ENCODE measurements around the gene CCDC88A. TPM values are rescaled to one million over a fixed set of nuclear protein-coding genes. Genes with fewer than 3 reads are reported as not detected.
"Not testable (repeated sequence)": the region's sequence is repeated elsewhere in the genome, so short reads cannot be mapped to it uniquely, and the experiment has no call there.

The CCDC88A gene
- total RNA-seq, 1 experiment from 2014 or later: 12.3 TPM

DNA sequence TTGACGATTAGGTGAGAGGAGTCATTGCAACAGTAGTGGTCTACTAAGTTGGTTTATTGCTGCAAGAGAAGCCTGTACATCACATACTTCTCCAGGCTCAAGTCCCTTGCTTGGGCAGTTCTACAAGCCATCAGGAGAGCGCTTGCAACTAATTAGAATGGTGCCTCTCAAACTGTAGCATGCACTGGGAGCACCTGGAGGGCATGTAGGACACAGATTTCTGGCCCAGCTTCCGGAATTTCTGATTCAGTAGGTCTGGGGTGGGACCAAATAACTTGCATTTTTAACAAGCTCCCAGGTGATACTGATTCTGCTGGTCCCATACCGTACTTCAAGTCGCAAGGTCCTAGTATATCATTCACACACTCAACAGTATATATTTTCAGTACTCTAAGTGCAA is 34.5 kb upstream of the CCDC88A start:
- H3K4me2 ChIP-seq: no peak overlapping the region
- POLR2A ChIA-PET (ENCODE audit: unreplicated experiment): interaction anchor here (0.7 kb wide), 1 partner anchor 56 kb away, joined by 8 read pairs; no protein-coding TSS in a partner anchor

DNA sequence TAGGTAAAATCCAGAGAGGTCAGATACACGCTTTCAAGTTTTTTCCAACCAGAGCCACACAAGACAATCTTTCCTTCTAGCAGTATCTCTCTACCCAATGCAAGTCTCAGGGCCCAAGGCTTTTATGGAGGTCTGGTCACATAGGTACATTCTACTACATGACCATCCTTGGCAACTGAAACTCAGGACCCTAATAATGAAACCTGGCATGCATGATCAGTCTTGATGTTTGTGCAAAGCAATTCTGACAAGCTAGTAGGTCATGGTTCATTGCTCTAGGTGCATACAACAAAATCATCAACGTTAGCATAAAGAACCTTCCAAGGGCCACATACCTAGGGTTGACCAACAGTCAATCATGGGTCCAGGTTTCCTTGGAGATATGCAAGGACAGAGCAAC is 33.2 kb upstream of the CCDC88A start:
- H4K20me1 ChIP-seq (ENCODE audit: insufficient read depth): no peaks in the 10 kb centered on the region
- ChIA-PET CTCF (no interaction called here), POLR2A (ENCODE audit: unreplicated experiment) (no interaction called here)
- H3K4me1 ChIP-seq (replicated peaks; ENCODE audit: insufficient read depth): no peaks in the 10 kb centered on the region
- H3K79me2 ChIP-seq (ENCODE audit: low read depth): no peaks in the 10 kb centered on the region
- intact Hi-C loops (cut with micrococcal nuclease; ENCODE audit: unreplicated experiment): no loop called here
- no peak overlapping the region for H3K27ac ChIP-seq
- no peak overlapping the region for H2AFZ ChIP-seq
- TF ChIP-seq EZH2 (IDR thresholded peaks at IDR 0.05; ENCODE audit: low read depth): no peak
- TF ChIP-seq, protein P1, sequence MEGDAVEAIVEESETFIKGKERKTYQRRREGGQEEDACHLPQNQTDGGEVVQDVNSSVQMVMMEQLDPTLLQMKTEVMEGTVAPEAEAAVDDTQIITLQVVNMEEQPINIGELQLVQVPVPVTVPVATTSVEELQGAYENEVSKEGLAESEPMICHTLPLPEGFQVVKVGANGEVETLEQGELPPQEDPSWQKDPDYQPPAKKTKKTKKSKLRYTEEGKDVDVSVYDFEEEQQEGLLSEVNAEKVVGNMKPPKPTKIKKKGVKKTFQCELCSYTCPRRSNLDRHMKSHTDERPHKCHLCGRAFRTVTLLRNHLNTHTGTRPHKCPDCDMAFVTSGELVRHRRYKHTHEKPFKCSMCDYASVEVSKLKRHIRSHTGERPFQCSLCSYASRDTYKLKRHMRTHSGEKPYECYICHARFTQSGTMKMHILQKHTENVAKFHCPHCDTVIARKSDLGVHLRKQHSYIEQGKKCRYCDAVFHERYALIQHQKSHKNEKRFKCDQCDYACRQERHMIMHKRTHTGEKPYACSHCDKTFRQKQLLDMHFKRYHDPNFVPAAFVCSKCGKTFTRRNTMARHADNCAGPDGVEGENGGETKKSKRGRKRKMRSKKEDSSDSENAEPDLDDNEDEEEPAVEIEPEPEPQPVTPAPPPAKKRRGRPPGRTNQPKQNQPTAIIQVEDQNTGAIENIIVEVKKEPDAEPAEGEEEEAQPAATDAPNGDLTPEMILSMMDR (conservative IDR thresholded peaks at IDR 0.05): no peak
- H3K9me2 ChIP-seq (ENCODE audit: insufficient read depth): no peaks in the 10 kb centered on the region
- no TSS peak for BruUV-seq (replicated peaks)
- H3K9me3 ChIP-seq (ENCODE audit: insufficient read depth, low read depth): no peaks in the 10 kb centered on the region
- no peaks in the 10 kb centered on the region for H3K36me3 ChIP-seq (ENCODE audit: low read depth)
- no peaks in the 10 kb centered on the region for H3F3A ChIP-seq (ENCODE audit: insufficient read depth, low read depth)
- no peak for DNase-seq
- no peak overlapping the region for H3K4me2 ChIP-seq
- H3K27me3 ChIP-seq (ENCODE audit: insufficient read depth, low read depth): no peaks in the 10 kb centered on the region
- no peak overlapping the region for H3K4me3 ChIP-seq

More for the DNA sequence above, 34.5 kb upstream of the CCDC88A start:
- H3K27ac ChIP-seq: no peak overlapping the region
- no peaks in the 10 kb centered on the region for H4K20me1 ChIP-seq (ENCODE audit: insufficient read depth)
- no peak overlapping the region for H2AFZ ChIP-seq
- intact Hi-C loops (cut with micrococcal nuclease; ENCODE audit: unreplicated experiment): no loop called here
- no TSS peak for BruUV-seq (replicated peaks)
- no peak for DNase-seq
- no peaks in the 10 kb centered on the region for H3K27me3 ChIP-seq (ENCODE audit: insufficient read depth, low read depth)
- no peaks in the 10 kb centered on the region for H3K36me3 ChIP-seq (ENCODE audit: low read depth)
- TF ChIP-seq, protein P1 (conservative IDR thresholded peaks at IDR 0.05): no peak
- TF ChIP-seq EZH2 (IDR thresholded peaks at IDR 0.05; ENCODE audit: low read depth): no peak
- CTCF ChIA-PET: interaction anchor here (0.6 kb wide), 1 partner anchor 793 kb away, joined by 3 read pairs; no protein-coding TSS in a partner anchor
- H3K9me2 ChIP-seq (ENCODE audit: insufficient read depth): no peaks in the 10 kb centered on the region
- H3F3A ChIP-seq (ENCODE audit: insufficient read depth, low read depth): no peaks in the 10 kb centered on the region
- H3K9me3 ChIP-seq (ENCODE audit: insufficient read depth, low read depth): no peaks in the 10 kb centered on the region
- H3K4me3 ChIP-seq: no peak overlapping the region
- no peaks in the 10 kb centered on the region for H3K4me1 ChIP-seq (replicated peaks; ENCODE audit: insufficient read depth)
- H3K79me2 ChIP-seq (ENCODE audit: low read depth): no peaks in the 10 kb centered on the region

DNA sequence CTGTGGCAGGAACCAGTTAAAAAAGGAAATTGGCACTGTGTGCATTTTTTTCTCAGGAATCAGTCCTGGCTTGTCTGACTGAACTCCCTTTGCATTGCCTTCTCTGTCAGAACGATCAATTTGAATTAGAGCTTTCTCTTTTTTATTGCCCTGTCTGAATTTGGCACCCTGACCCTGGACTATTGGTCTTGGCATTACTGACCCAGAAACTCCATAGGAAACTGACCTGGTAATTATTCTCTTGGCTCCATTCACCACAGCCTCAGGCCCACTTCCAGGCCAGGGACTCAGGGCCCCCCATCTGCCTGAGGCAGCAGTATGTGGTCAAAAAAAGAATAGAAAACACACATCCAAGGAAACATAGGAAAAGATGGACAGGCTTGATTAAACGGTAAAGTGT is 32.0 kb upstream of the CCDC88A start:
- Histone ChIP-seq H2AFZ (no peak overlapping the region), H3K36me3 (ENCODE audit: low read depth) (no peaks in the 10 kb centered on the region), H3K79me2 (ENCODE audit: low read depth) (no peaks in the 10 kb centered on the region), H3K4me1 (replicated peaks; ENCODE audit: insufficient read depth) (no peaks in the 10 kb centered on the region), H3K4me2 (no peak overlapping the region), H3K9me2 (ENCODE audit: insufficient read depth) (no peaks in the 10 kb centered on the region), H3F3A (ENCODE audit: insufficient read depth, low read depth) (no peaks in the 10 kb centered on the region), H3K27ac (no peak overlapping the region), H3K4me3 (no peak overlapping the region), H3K9me3 (ENCODE audit: insufficient read depth, low read depth) (no peaks in the 10 kb centered on the region), H3K27me3 (ENCODE audit: insufficient read depth, low read depth) (no peaks in the 10 kb centered on the region), H4K20me1 (ENCODE audit: insufficient read depth) (no peaks in the 10 kb centered on the region)
- ChIA-PET CTCF (no interaction called here), POLR2A (ENCODE audit: unreplicated experiment) (no interaction called here)
- intact Hi-C loops (cut with micrococcal nuclease; ENCODE audit: unreplicated experiment): no loop called here
- DNase-seq: no peak
- no TSS peak for BruUV-seq (replicated peaks)
- no peak for TF ChIP-seq EZH2 (IDR thresholded peaks at IDR 0.05; ENCODE audit: low read depth)
- TF ChIP-seq, protein P1 (conservative IDR thresholded peaks at IDR 0.05): no peak

DNA sequence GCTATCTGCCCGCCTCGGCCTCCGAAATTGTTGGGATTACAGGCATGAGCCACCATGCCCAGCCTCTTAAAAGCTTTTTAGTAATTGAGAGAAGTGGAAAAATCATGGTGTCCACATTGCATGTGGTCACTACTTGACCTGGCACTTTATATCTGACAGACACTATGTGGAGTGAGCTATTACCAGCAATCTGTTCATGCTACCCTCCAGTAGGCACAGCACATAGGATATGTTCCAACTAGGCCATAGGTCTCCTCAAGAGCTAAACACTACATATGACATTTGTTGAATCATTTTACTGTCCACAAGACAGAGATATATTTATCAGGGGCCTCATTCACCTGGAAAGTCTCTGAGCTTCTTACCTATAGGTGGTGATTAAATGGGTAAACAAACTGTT is 30.4 kb upstream of the CCDC88A start:
- H3K4me1 ChIP-seq (replicated peaks; ENCODE audit: insufficient read depth); POLR2A ChIA-PET (ENCODE audit: unreplicated experiment); H3K4me3 ChIP-seq; H2AFZ ChIP-seq; DNase-seq; intact Hi-C loops (cut with micrococcal nuclease; ENCODE audit: unreplicated experiment); H3K36me3 ChIP-seq (ENCODE audit: low read depth); H4K20me1 ChIP-seq (ENCODE audit: insufficient read depth); BruUV-seq (replicated peaks); H3K27me3 ChIP-seq (ENCODE audit: insufficient read depth, low read depth); H3K4me2 ChIP-seq; H3K79me2 ChIP-seq (ENCODE audit: low read depth); CTCF ChIA-PET; H3F3A ChIP-seq (ENCODE audit: insufficient read depth, low read depth); H3K27ac ChIP-seq; H3K9me2 ChIP-seq (ENCODE audit: insufficient read depth); H3K9me3 ChIP-seq (ENCODE audit: insufficient read depth, low read depth): not testable (repeated sequence)

DNA sequence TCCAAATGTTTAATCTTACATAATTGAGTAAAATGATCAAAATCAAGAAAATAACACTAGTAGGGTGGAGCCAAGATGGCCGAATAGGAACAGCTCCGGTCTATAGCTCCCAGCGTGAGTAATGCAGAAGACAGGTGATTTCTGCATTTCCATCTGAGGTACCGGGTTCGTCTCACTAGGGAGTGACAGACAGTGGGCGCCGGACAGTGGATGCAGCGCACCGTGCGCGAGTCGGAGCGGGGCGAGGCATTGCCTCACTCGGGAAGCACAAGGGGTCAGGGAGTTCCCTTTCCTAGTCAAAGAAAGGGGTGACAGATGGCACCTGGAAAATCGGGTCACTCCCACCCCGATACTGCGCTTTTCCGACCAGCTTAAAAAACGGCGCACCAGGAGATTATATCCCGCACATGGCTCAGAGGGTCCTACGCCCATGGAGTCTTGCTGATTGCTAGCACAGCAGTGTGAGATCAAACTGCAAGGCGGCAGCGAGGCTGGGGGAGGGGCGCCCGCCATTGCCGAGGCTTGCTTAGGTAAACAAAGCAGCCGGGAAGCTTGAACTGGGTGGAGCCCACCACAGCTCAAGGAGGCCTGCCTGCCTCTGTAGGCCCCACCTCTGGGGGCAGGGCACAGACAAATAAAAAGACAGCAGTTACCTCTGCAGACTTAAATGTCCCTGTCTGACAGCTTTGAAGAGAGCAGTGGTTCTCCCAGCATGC is 22.5 kb upstream of the CCDC88A start:
- H3F3A ChIP-seq (ENCODE audit: insufficient read depth, low read depth); H3K27ac ChIP-seq; H3K79me2 ChIP-seq (ENCODE audit: low read depth); H3K4me2 ChIP-seq; H3K9me2 ChIP-seq (ENCODE audit: insufficient read depth); H3K36me3 ChIP-seq (ENCODE audit: low read depth); H3K9me3 ChIP-seq (ENCODE audit: insufficient read depth, low read depth); DNase-seq; POLR2A ChIA-PET (ENCODE audit: unreplicated experiment); H3K4me3 ChIP-seq; H4K20me1 ChIP-seq (ENCODE audit: insufficient read depth); CTCF ChIA-PET; BruUV-seq (replicated peaks); H3K4me1 ChIP-seq (replicated peaks; ENCODE audit: insufficient read depth); intact Hi-C loops (cut with micrococcal nuclease; ENCODE audit: unreplicated experiment); H3K27me3 ChIP-seq (ENCODE audit: insufficient read depth, low read depth): not testable (repeated sequence)
- peak overlapping the region; percentile 52; the same call in 1 of the 2 replicates for H2AFZ ChIP-seq
